Lower lobe of right lung (tissue), 2 donors: Measurements from ENCODE around the gene RNF113B. TPM values are rescaled to one million over a fixed set of nuclear protein-coding genes. Genes with fewer than 3 reads are reported as not detected.
A peak's percentile ranks its signal among the peaks of the same experiment; 100 is the strongest.

ENCODE experiments used
- ATAC-seq, 2 donors: fragments of 200-7000 bp; cut with Tn5 transposase; one replicate each; pipeline ENCODE4 v1.9.1; 2020 to 2022; ENCODE audit warnings: mild to moderate bottlenecking in 2 of 2, moderate library complexity in 2 of 2
- DNase-seq: peaks from one replicate; pipeline ENCODE4 v3.0.0-alpha.2; 2020
- H3K27ac ChIP-seq: fragments of 200-600 bp; one replicate; pipeline ENCODE4 v1.8.0; 2022
- H3K27me3 ChIP-seq: fragments of 200-600 bp; one replicate; pipeline ENCODE4 v1.8.0; 2022; ENCODE audit warnings: low read depth
- H3K36me3 ChIP-seq: fragments of 200-600 bp; one replicate; pipeline ENCODE4 v1.8.0; 2022; ENCODE audit warnings: mild to moderate bottlenecking
- H3K4me1 ChIP-seq: fragments of 200-600 bp; one replicate; pipeline ENCODE4 v1.8.0; 2022
- H3K4me3 ChIP-seq: fragments of 200-600 bp; one replicate; pipeline ENCODE4 v1.8.0; 2022; ENCODE audit warnings: mild to moderate bottlenecking
- H3K9me3 ChIP-seq: fragments of 200-600 bp; one replicate; pipeline ENCODE4 v1.8.0; 2022
- intact Hi-C: fragments of 100-400 bp; cut with DNase I; formaldehyde crosslinking; loops from one replicate; pipeline ENCODE4 v1.11.0; 2022
- total RNA-seq: library from RNA; stranded (reverse); fragmentation: NEBNext Ultra II Directional; extraction: Animal tissue kit (Norgen Biotek cat#: 25700); gene quantifications from one replicate; pipeline ENCODE4 v1.2.1, GENCODE V29; 2021
- TF ChIP-seq, protein P1 (sequence below): fragments of 200-600 bp; IDR thresholded peaks from one replicate; pipeline ENCODE4 v1.8.0; 2022; ENCODE audit warnings: antibody characterized with exemption, mild to moderate bottlenecking
- donor health status: DM: no; HTN: yes; CAD: no; lungs with severe emphysema.

Gene RNF113B
- total RNA-seq, 1 donor from 2014 or later: not detected

DNA sequence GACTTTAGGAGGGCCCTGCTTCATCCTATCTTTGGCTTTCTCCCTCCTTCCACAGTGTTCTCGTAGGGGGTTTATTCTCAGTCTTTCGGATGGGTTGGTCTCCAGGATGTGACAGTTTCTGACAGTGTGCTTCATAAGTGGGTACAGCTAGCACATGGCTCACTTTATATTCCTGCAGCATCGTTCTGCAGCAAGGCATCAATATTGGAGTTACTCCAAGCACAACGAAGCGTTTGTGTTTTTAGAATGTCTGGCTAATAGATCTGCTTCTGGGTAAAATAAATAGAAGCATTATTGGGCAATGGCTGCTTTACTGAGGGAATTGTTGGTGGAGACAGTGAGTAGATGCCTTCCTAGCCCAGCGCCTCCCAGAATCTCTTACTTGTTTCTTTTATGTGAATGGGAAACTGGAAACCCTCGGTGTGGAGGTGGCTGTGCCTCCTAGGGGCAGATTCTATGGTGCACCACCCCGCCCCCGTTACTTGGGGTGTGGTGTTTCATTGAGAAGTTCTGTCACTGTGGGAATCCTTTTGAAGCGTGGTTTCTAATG lies 32.2 kb downstream of the RNF113B start:
- no peaks in the 10 kb centered on the region for H3K36me3 ChIP-seq
- peaks cover 19% of the 10 kb centered on the region for H3K4me1 ChIP-seq
- no peaks in the 10 kb centered on the region for H3K9me3 ChIP-seq
- peak overlapping the region; percentile 76 for H3K27ac ChIP-seq
- DNase-seq (peak; percentile 50), ATAC-seq (no peak)
- H3K4me3 ChIP-seq: peak overlapping the region; percentile 63
- intact Hi-C loops: no loop called here
- no peaks in the 10 kb centered on the region for H3K27me3 ChIP-seq
- TF ChIP-seq, protein P1, sequence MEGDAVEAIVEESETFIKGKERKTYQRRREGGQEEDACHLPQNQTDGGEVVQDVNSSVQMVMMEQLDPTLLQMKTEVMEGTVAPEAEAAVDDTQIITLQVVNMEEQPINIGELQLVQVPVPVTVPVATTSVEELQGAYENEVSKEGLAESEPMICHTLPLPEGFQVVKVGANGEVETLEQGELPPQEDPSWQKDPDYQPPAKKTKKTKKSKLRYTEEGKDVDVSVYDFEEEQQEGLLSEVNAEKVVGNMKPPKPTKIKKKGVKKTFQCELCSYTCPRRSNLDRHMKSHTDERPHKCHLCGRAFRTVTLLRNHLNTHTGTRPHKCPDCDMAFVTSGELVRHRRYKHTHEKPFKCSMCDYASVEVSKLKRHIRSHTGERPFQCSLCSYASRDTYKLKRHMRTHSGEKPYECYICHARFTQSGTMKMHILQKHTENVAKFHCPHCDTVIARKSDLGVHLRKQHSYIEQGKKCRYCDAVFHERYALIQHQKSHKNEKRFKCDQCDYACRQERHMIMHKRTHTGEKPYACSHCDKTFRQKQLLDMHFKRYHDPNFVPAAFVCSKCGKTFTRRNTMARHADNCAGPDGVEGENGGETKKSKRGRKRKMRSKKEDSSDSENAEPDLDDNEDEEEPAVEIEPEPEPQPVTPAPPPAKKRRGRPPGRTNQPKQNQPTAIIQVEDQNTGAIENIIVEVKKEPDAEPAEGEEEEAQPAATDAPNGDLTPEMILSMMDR: no peak

DNA sequence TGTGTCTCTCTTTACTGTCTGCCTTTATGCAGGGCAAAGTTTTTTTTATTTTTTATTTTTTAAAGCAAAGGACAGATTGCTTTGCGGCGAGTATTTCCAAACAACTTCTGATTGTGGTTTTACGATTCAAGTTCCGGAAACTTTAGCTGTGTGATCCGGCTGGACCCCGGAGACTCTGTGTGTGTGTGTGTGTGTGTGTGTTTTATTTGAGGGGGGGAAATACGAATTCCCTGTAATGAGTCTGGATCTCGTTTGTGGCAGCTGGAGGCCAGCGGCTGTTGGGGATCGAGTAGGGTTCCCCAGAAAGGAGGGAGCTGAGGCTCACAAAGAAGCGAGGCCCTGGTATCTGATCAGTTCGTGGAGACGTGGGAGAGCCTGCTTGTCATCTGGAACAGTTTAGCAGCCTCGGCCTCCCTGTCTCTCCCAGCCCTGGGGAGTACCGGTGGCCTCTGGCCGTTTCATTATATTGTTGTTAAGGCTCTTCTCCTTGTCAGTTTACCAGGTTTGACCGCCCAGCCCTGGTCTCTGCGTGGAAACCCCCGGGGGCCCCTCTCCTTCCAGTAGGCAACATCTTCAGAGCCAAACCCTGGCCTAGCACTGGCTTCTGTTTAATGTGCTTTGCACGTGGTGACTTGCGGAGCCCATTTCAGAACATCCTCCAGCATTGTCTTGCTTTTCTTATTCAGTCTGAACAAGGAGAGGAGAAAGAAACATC lies 32.9 kb downstream of the RNF113B start:
- no peaks in the 10 kb centered on the region for H3K9me3 ChIP-seq
- H3K4me3 ChIP-seq: peak overlapping the region; percentile 63
- TF ChIP-seq, protein P1: no peak
- ATAC-seq: no peak
- peaks cover 19% of the 10 kb centered on the region for H3K4me1 ChIP-seq
- intact Hi-C loops: no loop called here
- H3K27ac ChIP-seq: peak overlapping the region; percentile 76
- no peaks in the 10 kb centered on the region for H3K36me3 ChIP-seq
- DNase-seq: no peak
- H3K27me3 ChIP-seq: no peaks in the 10 kb centered on the region

DNA sequence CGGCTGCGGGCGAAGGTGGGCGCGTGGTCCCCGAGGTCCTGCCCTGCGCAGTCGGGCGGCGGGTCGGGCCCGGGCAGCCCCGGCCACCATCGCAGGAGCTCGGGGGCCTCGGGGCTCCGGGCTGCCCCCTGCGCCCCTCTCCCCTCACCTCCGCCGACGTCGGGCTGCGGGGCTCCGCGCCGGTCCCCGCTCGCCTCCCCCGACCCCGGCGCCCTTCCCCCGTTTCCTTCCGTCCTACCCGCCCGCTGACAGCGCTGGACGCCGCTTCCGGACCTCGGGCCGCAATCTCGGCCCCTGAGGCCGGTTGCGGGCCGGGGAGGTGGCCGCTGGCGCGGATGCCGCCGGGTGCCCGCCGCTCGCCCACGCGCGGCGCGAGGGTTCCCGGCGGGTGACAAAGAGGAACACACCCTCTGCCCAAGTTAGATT lies 33.5 kb downstream of the RNF113B start:
- TF ChIP-seq, protein P1: no peak
- peak overlapping the region; percentile 63 for H3K4me3 ChIP-seq
- no peaks in the 10 kb centered on the region for H3K9me3 ChIP-seq
- peaks cover 19% of the 10 kb centered on the region for H3K4me1 ChIP-seq
- intact Hi-C loops: no loop called here
- H3K36me3 ChIP-seq: no peaks in the 10 kb centered on the region
- H3K27ac ChIP-seq: peak overlapping the region; percentile 76
- DNase-seq (peak; percentile 56), ATAC-seq (peak; percentile 3 to 32)
- H3K27me3 ChIP-seq: no peaks in the 10 kb centered on the region

DNA sequence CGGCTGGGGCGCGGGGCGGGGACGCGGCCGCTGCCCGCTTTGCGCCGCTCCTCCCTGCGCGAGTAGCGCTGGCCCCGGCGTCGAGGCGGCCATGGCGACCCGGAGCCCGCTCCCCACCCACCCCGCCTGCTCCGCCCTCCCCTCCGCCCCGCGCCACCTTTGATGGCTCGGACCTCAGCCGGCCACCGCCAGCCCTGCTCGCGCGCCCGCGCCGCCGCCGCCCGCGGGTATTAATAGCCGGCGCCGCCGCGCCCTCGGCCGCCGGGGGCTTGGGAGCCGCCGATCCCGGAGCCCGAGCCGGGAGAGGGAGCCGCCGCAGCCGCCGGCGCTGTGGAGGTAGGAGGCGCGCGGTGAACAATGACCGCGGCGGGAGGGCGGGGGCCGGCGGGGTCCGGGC lies 33.9 kb downstream of the RNF113B start:
- intact Hi-C loops: no loop called here
- Histone ChIP-seq H3K9me3 (no peaks in the 10 kb centered on the region), H3K27ac (peak overlapping the region; percentile 76), H3K36me3 (no peaks in the 10 kb centered on the region), H3K27me3 (no peaks in the 10 kb centered on the region), H3K4me3 (peak overlapping the region; percentile 63), H3K4me1 (peaks cover 19% of the 10 kb centered on the region)
- ATAC-seq: peak in 1 of 2 donors; percentile 53
- peak; percentile 71 for DNase-seq
- TF ChIP-seq, protein P1: no peak

DNA sequence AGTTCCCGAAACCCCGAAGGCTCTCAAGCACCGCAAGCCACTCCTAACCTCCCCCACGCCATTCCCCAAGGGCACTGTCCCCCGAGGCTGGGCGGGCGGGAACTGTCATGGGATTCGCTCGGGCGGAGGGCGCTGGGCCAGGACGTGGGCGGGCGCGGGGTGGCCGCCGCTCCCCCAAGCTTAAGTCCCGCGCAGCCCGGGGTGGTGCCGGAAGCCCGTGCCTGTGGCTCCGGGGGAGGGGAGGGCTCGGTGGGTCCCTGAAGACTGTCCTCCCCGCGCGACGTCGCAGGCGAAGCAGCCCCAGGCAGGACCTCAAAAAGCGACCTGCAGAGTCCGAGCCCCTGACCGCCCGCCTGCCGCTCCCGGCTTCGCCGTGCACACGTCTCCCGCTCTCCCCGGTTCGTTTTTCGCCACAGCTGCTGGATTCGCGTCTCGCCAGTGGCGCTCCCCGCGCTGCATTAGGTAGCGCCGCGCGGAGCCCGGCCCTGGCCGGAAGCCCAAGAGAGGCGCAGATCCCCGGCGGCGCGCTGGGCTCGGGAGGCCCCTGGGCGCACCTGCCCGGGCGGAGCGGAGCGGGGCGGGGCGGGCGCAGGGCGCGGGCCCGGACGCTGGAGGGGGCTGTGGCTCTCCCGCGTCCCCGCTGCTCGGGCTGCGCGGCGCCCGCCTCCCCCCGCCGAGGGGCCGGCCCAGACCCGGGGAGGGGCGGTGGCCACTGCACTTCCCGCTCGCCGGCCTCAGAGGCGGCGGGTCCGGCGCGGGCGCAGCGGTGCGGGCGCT lies 34.5 kb downstream of the RNF113B start, which contains the start of gene FARP1:
Gene FARP1, plus strand, starts transcription at position 715 of the 777 bp plus-strand sequence. CDS start 70,149 bp downstream, outside the sequence.
- Histone ChIP-seq H3K27me3 (no peaks in the 10 kb centered on the region), H3K4me1 (peaks cover 19% of the 10 kb centered on the region), H3K36me3 (no peaks in the 10 kb centered on the region), H3K27ac (peak within 1 kb of the TSS; percentile 83), H3K4me3 (peak within 1 kb of the TSS; percentile 72), H3K9me3 (no peaks in the 10 kb centered on the region)
- peak; percentile 83 for DNase-seq
- TF ChIP-seq, protein P1: peak; percentile 24
- peak; percentile 95 to 97 for ATAC-seq
- intact Hi-C loops: no loop called here
